ENCODE results near the gene DDX17. TPM values are rescaled to one million over a fixed set of nuclear protein-coding genes. Genes with fewer than 3 reads are reported as not detected.

The DDX17 gene
- total and polyA plus RNA-seq, 2 experiments from 2014 or later, result 60.4 to 682 TPM

DNA sequence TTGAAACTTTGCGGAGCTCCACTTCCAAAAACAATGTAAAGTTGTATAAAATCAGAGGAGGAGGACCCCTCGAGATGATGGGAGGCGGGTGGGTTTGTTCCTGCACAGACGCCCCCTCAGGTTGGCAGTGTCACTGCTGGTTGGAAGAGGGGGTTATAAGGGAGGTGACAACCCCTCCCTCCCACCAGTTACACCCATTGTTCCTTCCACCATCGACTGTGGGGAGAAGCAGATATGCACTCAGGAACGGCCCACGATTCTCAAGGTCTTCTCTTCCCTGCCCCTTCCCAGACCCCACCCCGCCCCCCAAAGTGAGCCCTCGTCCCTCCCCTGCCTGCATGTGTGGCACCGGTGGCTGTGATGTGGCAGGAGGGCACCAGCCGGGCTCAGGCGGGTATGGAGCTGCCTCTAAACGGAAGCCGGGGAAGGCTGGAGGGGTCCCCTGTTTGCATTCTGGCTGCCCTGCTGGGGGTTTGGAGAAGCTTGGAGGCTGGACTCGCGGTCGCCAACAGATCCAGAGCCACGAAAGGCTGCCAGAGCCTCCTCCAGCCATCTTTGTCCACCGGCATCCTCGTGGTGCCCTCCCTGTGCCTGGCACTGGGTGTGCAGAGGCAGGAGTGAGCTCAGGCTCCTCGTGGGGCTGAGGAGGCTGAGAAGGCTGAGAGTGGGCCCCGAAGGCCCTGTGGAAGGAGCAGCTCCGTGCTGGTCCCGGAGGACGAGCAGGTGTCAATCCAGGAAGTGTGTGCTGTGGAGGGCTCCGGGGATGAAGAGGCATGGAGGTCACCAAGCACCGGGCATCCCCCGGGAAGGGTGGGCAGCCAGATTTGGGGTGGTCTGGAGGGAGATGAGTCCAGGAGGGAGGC lies 37.4 kb downstream of the DDX17 start:
- H3K4me1 ChIP-seq (ENCODE audit: low read depth), result peaks cover 4% of the 10 kb centered on the region
- H3K4me3 ChIP-seq, result peak overlapping the region; percentile 39
- TF ChIP-seq, protein P1, sequence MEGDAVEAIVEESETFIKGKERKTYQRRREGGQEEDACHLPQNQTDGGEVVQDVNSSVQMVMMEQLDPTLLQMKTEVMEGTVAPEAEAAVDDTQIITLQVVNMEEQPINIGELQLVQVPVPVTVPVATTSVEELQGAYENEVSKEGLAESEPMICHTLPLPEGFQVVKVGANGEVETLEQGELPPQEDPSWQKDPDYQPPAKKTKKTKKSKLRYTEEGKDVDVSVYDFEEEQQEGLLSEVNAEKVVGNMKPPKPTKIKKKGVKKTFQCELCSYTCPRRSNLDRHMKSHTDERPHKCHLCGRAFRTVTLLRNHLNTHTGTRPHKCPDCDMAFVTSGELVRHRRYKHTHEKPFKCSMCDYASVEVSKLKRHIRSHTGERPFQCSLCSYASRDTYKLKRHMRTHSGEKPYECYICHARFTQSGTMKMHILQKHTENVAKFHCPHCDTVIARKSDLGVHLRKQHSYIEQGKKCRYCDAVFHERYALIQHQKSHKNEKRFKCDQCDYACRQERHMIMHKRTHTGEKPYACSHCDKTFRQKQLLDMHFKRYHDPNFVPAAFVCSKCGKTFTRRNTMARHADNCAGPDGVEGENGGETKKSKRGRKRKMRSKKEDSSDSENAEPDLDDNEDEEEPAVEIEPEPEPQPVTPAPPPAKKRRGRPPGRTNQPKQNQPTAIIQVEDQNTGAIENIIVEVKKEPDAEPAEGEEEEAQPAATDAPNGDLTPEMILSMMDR (IDR thresholded peaks at IDR 0.05; ENCODE audit: low read depth, low read length), result peak; percentile 14
- H3K9me3 ChIP-seq (ENCODE audit: low read depth), result no peaks in the 10 kb centered on the region
- no peaks in the 10 kb centered on the region for H3K27me3 ChIP-seq
- DNase-seq (ENCODE audit: low read depth in 1 of 2, low spot score in 1 of 2), result no peak
- no peak overlapping the region for H3K27ac ChIP-seq
- no peaks in the 10 kb centered on the region for H3K36me3 ChIP-seq

DNA sequence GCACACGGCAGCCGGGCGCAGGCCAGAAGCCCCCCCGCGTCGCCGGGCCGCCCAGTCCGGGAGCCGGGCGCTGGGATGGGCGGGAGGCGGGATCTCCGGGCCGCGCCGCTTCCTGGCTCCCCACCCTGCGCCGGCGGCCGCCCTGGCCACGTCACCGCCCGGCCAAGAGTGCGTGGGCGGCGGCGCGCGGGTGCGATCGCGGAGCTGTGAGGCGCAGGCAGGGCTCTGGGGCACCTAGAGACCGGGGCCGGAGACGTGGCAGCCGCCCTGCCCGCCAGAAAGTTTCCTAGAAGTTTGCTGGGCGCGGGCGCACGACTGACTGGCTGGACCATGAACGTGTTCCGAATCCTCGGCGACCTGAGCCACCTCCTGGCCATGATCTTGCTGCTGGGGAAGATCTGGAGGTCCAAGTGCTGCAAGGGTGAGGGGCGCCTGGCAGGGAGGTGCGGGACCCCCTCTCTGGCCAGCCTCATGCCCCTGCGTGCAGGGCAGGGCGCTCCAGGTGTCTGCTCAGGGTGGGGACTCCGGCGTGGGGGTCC lies 38.1 kb downstream of the DDX17 start, which contains the start of gene KDELR3:
KDELR3 (plus strand) TSS at position 193 of the 539 bp plus-strand sequence; CDS start at position 331, 138 bp downstream.
- Histone ChIP-seq H3K27me3 (no peaks in the 10 kb centered on the region), H3K27ac (no peak within 1 kb of the TSS), H3K4me3 (peak within 1 kb of the TSS; percentile 39), H3K36me3 (no peaks in the 10 kb centered on the region), H3K4me1 (ENCODE audit: low read depth) (peaks cover 8% of the 10 kb centered on the region), H3K9me3 (ENCODE audit: low read depth) (no peaks in the 10 kb centered on the region)
- TF ChIP-seq, protein P1 (IDR thresholded peaks at IDR 0.05; ENCODE audit: low read depth, low read length), result no peak
- DNase-seq (ENCODE audit: low read depth in 1 of 2, low spot score in 1 of 2), result peak; percentile 61 to 85

DNA sequence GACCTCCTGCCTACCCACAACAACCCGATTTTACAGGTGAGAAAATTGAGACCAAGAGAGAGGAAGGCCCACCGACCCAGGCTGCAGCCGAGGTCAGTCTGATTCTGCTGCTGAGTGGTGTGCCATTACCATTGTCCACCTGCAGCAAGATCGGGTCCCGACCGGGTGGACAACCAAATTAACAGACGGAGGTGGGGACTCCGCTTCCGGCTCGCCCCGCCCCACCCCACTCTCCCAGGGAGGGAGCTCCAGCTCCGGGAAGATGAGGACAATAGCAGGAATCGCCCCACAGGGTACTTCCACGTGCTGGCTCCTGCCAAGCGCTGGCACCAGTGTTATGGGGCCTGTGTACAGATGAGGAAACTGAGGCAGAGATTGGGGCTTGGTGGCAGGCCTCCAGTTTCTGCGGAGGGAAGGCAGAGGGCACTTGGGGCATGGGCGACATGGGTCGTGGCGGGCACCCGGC lies 38.6 kb downstream of the DDX17 start:
- TF ChIP-seq, protein P1 (IDR thresholded peaks at IDR 0.05; ENCODE audit: low read depth, low read length), result no peak
- H3K4me3 ChIP-seq, result peak overlapping the region; percentile 39
- H3K27ac ChIP-seq, result no peak overlapping the region
- peaks cover 13% of the 10 kb centered on the region for H3K4me1 ChIP-seq (ENCODE audit: low read depth)
- H3K9me3 ChIP-seq (ENCODE audit: low read depth), result no peaks in the 10 kb centered on the region
- H3K27me3 ChIP-seq, result no peaks in the 10 kb centered on the region
- no peaks in the 10 kb centered on the region for H3K36me3 ChIP-seq
- DNase-seq (ENCODE audit: low read depth in 1 of 2, low spot score in 1 of 2), result no peak

DNA sequence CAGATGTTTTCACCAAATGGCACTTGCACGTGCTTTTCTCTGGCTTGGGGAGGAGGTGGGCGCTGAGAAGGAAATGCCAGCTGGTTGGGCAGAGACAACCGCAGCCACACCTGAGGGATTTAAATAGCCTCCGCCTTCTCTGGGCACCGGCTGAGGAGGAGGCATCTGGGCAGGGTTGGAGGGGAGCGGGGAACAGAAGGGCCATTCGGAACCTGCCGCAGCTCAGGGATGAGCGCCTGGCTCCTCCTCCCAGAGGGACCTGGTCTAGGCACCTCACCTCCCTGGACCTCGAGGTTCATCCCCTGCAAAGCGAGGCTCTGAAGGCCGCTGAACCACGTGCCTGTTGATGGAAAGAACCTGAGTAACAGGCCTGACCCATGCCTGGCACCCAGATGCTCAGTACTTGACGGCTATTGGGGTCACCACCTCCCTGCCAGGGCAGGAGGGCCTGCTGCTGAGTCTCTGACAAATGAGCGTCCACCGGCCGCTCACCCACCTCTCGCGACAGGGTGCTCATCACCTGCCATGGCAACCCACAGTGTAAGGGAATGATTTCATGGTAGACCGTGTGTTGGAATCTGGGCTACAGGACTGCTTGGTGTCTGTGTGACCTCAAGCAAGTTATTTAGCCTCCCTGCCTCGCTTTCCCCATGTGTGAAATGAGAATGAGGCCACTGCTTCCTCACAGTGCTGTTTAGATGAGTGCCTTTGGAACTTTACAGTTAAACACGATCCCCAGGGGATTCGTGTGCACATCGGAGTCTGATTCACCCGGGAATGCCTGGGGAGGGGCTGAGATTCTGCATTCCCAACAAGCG lies 40.2 kb downstream of the DDX17 start:
- H3K27ac ChIP-seq, result no peak overlapping the region
- no peak for DNase-seq (ENCODE audit: low read depth in 1 of 2, low spot score in 1 of 2)
- TF ChIP-seq, protein P1 (IDR thresholded peaks at IDR 0.05; ENCODE audit: low read depth, low read length), result no peak
- no peaks in the 10 kb centered on the region for H3K27me3 ChIP-seq
- H3K36me3 ChIP-seq, result no peaks in the 10 kb centered on the region
- H3K9me3 ChIP-seq (ENCODE audit: low read depth), result no peaks in the 10 kb centered on the region
- H3K4me1 ChIP-seq (ENCODE audit: low read depth), result peaks cover 25% of the 10 kb centered on the region
- H3K4me3 ChIP-seq, result no peak overlapping the region

DNA sequence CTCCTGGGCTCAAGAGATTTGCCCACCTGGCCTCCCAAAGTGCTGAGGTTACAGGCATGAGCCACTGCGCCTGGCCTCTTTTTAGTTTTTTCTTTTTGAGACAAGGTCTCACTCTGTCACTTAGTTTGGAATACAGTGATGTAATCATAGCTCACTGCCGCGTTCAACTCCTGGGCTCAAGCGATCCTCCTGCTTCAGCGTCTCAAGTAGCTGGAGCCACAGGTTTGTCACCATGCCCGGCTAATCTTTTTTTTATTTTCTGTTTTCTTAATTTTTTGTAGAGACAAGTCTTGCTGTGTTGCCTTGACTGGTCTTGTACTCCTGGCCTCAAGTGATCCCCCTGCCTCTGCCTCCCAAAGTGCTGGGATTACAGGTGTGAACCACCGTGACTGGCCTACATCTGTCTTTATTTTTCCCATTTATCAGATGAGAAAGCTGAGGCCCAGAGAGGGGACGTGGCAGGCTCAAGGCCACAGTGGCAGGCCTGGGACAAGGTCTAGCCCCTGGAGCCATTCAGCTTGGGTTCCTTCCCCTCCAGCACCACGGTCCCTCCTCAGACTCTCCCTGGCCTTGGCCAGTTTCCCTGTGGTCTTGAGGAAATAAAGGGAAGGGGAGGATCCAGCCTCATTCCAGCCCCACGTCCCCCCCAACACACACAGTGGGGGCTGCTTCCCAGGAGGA lies 41.0 kb downstream of the DDX17 start:
- H3K9me3 ChIP-seq (ENCODE audit: low read depth), result no peaks in the 10 kb centered on the region
- peaks cover 31% of the 10 kb centered on the region for H3K4me1 ChIP-seq (ENCODE audit: low read depth)
- H3K27me3 ChIP-seq, result no peaks in the 10 kb centered on the region
- TF ChIP-seq, protein P1 (IDR thresholded peaks at IDR 0.05; ENCODE audit: low read depth, low read length), result no peak
- H3K27ac ChIP-seq, result no peak overlapping the region
- H3K36me3 ChIP-seq, result no peaks in the 10 kb centered on the region
- H3K4me3 ChIP-seq, result no peak overlapping the region
- DNase-seq (ENCODE audit: low read depth in 1 of 2, low spot score in 1 of 2), result no peak
